ENCODE results near the gene ERBB3.

Gene ERBB3

GRCh38 chr12:56097738-56098137 lies 17.8 kb downstream of the ERBB3 start:
- Histone ChIP-seq H2AK5ac (ENCODE audit: low read depth, low read length) (no peak overlapping the region), H3K4me1 (ENCODE audit: control insufficient read depth in 2 of 2, insufficient read depth in 1 of 2, low read depth in 1 of 2, low read length in 2 of 2) (no peaks in the 10 kb centered on the region), H2BK12ac (ENCODE audit: low read length) (no peak overlapping the region), H2BK15ac (ENCODE audit: low read length) (no peak overlapping the region), H2BK120ac (ENCODE audit: low read depth, low read length) (no peak overlapping the region), H3K9me3 (replicated peaks in 1 of 2; ENCODE audit: control insufficient read depth in 2 of 2, insufficient read depth in 1 of 2, low read depth in 1 of 2, low read length in 2 of 2) (peaks cover 0 to under 1% of the 10 kb centered on the region in 2 donors), H3K4me2 (ENCODE audit: insufficient read depth, low read length, poor library complexity, severe bottlenecking) (no peak overlapping the region), H4K91ac (ENCODE audit: low read depth, low read length, poor library complexity) (no peak overlapping the region), H3K23ac (ENCODE audit: low read depth, low read length, poor library complexity) (no peak overlapping the region), H3K36me3 (replicated peaks in 1 of 2; ENCODE audit: control insufficient read depth in 2 of 2, insufficient read depth in 2 of 2, low read length in 2 of 2) (no peaks in the 10 kb centered on the region), H3K4me3 (ENCODE audit: low read length in 2 of 2) (peak overlapping the region in 1 of 2 donors; percentile 34), H2AFZ (ENCODE audit: low read length) (no peak overlapping the region), H3K27me3 (ENCODE audit: control insufficient read depth in 3 of 3, insufficient read depth in 3 of 3, low read depth in 1 of 3, low read length in 3 of 3) (peaks cover 0 to 18% (median 0%) of the 10 kb centered on the region in 3 experiments), H3K18ac (ENCODE audit: low read length) (no peak overlapping the region), H3K4ac (ENCODE audit: low read length) (no peak overlapping the region), H3K79me1 (ENCODE audit: low read depth, low read length) (no peaks in the 10 kb centered on the region), H2BK5ac (ENCODE audit: low read length) (no peak overlapping the region), H3K9ac (ENCODE audit: low read depth, low read length, poor library complexity) (no peak overlapping the region), H3K14ac (ENCODE audit: low read length) (no peak overlapping the region), H4K8ac (ENCODE audit: low read depth, low read length) (no peak overlapping the region), H3K27ac (replicated peaks; ENCODE audit: low read length) (no peak overlapping the region)
- DNase-seq (ENCODE audit: low spot score) = no peak
- no CpG with 5 or more reads among the region's 6 CpGs for WGBS, 2 donors (ENCODE audit: extremely low coverage in 2 of 2, insufficient read length in 2 of 2, insufficient replicate concordance in 1 of 2)

- Histone ChIP-seq H2BK12ac (ENCODE audit: low read length) (no peak overlapping the region), H2AK5ac (ENCODE audit: low read depth, low read length) (no peak overlapping the region), H3K9me3 (replicated peaks in 1 of 2; ENCODE audit: control insufficient read depth in 2 of 2, insufficient read depth in 1 of 2, low read depth in 1 of 2, low read length in 2 of 2) (no peaks in the 10 kb centered on the region), H3K14ac (ENCODE audit: low read length) (no peak overlapping the region), H3K4ac (ENCODE audit: low read length) (no peak overlapping the region), H4K8ac (ENCODE audit: low read depth, low read length) (no peak overlapping the region), H3K4me1 (ENCODE audit: control insufficient read depth in 2 of 2, insufficient read depth in 1 of 2, low read depth in 1 of 2, low read length in 2 of 2) (peaks cover 0 to 2% of the 10 kb centered on the region in 2 donors), H3K4me2 (ENCODE audit: insufficient read depth, low read length, poor library complexity, severe bottlenecking) (no peak overlapping the region), H4K91ac (ENCODE audit: low read depth, low read length, poor library complexity) (no peak overlapping the region), H2AFZ (ENCODE audit: low read length) (no peak overlapping the region), H3K27ac (replicated peaks; ENCODE audit: low read length) (no peak overlapping the region), H2BK5ac (ENCODE audit: low read length) (no peak overlapping the region), H2BK120ac (ENCODE audit: low read depth, low read length) (no peak overlapping the region), H3K9ac (ENCODE audit: low read depth, low read length, poor library complexity) (no peak overlapping the region), H3K18ac (ENCODE audit: low read length) (no peak overlapping the region), H3K23ac (ENCODE audit: low read depth, low read length, poor library complexity) (no peak overlapping the region), H3K4me3 (ENCODE audit: low read length in 2 of 2) (no peak overlapping the region), H3K36me3 (replicated peaks in 1 of 2; ENCODE audit: control insufficient read depth in 2 of 2, insufficient read depth in 2 of 2, low read length in 2 of 2) (no peaks in the 10 kb centered on the region), H3K79me1 (ENCODE audit: low read depth, low read length) (no peaks in the 10 kb centered on the region), H2BK15ac (ENCODE audit: low read length) (no peak overlapping the region), H3K27me3 (ENCODE audit: control insufficient read depth in 3 of 3, insufficient read depth in 3 of 3, low read depth in 1 of 3, low read length in 3 of 3) (peaks cover 0 to 18% (median 0%) of the 10 kb centered on the region in 3 experiments)
- DNase-seq (ENCODE audit: low spot score) = no peak
- WGBS, 2 donors (ENCODE audit: extremely low coverage in 2 of 2, insufficient read length in 2 of 2, insufficient replicate concordance in 1 of 2) = no CpG with 5 or more reads among the region's 3 CpGs
Measured at GRCh38 chr12:56098592-56098991, 18.6 kb downstream of the ERBB3 start.

GRCh38 chr12:56099787-56100186 lies 19.8 kb downstream of the ERBB3 start:
- H3K27me3 ChIP-seq (ENCODE audit: control insufficient read depth in 3 of 3, insufficient read depth in 3 of 3, low read depth in 1 of 3, low read length in 3 of 3) = peaks cover 0 to 18% (median 0%) of the 10 kb centered on the region in 3 experiments
- no peaks in the 10 kb centered on the region for H3K9me3 ChIP-seq (replicated peaks in 1 of 2; ENCODE audit: control insufficient read depth in 2 of 2, insufficient read depth in 1 of 2, low read depth in 1 of 2, low read length in 2 of 2)
- no peak overlapping the region for H3K27ac ChIP-seq (replicated peaks; ENCODE audit: low read length)
- peaks cover 4% of the 10 kb centered on the region for H3K79me1 ChIP-seq (ENCODE audit: low read depth, low read length)
- no peak overlapping the region for H3K23ac ChIP-seq (ENCODE audit: low read depth, low read length, poor library complexity)
- H3K18ac ChIP-seq (ENCODE audit: low read length) = no peak overlapping the region
- no peaks in the 10 kb centered on the region for H3K36me3 ChIP-seq (replicated peaks in 1 of 2; ENCODE audit: control insufficient read depth in 2 of 2, insufficient read depth in 2 of 2, low read length in 2 of 2)
- no peak overlapping the region for H3K4me2 ChIP-seq (ENCODE audit: insufficient read depth, low read length, poor library complexity, severe bottlenecking)
- H2BK15ac ChIP-seq (ENCODE audit: low read length) = no peak overlapping the region
- no peak overlapping the region for H3K4me3 ChIP-seq (ENCODE audit: low read length in 2 of 2)
- H2AK5ac ChIP-seq (ENCODE audit: low read depth, low read length) = no peak overlapping the region
- no peak overlapping the region for H3K14ac ChIP-seq (ENCODE audit: low read length)
- no peak overlapping the region for H2BK12ac ChIP-seq (ENCODE audit: low read length)
- no peak overlapping the region for H4K91ac ChIP-seq (ENCODE audit: low read depth, low read length, poor library complexity)
- no peak overlapping the region for H3K9ac ChIP-seq (ENCODE audit: low read depth, low read length, poor library complexity)
- no peak for DNase-seq (ENCODE audit: low spot score)
- H3K4me1 ChIP-seq (ENCODE audit: control insufficient read depth in 2 of 2, insufficient read depth in 1 of 2, low read depth in 1 of 2, low read length in 2 of 2) = peaks cover 0 to 2% of the 10 kb centered on the region in 2 donors
- no peak overlapping the region for H3K4ac ChIP-seq (ENCODE audit: low read length)
- H2AFZ ChIP-seq (ENCODE audit: low read length) = no peak overlapping the region
- H2BK5ac ChIP-seq (ENCODE audit: low read length) = no peak overlapping the region
- WGBS, 2 donors (ENCODE audit: extremely low coverage in 2 of 2, insufficient read length in 2 of 2, insufficient replicate concordance in 1 of 2) = no CpG with 5 or more reads among the region's 4 CpGs
- no peak overlapping the region for H2BK120ac ChIP-seq (ENCODE audit: low read depth, low read length)
- no peak overlapping the region for H4K8ac ChIP-seq (ENCODE audit: low read depth, low read length)

GRCh38 chr12:56101045-56101444 lies 21.1 kb downstream of the ERBB3 start:
- H4K91ac ChIP-seq (ENCODE audit: low read depth, low read length, poor library complexity) = peak overlapping the region; percentile 28
- H3K4ac ChIP-seq (ENCODE audit: low read length) = no peak overlapping the region
- no peak overlapping the region for H3K9ac ChIP-seq (ENCODE audit: low read depth, low read length, poor library complexity)
- peaks cover 8% of the 10 kb centered on the region for H3K79me1 ChIP-seq (ENCODE audit: low read depth, low read length)
- H2BK5ac ChIP-seq (ENCODE audit: low read length) = no peak overlapping the region
- H2AK5ac ChIP-seq (ENCODE audit: low read depth, low read length) = no peak overlapping the region
- H2BK15ac ChIP-seq (ENCODE audit: low read length) = no peak overlapping the region
- H3K4me1 ChIP-seq (ENCODE audit: control insufficient read depth in 2 of 2, insufficient read depth in 1 of 2, low read depth in 1 of 2, low read length in 2 of 2) = peaks cover 3 to 9% of the 10 kb centered on the region in 2 donors
- H3K36me3 ChIP-seq (replicated peaks in 1 of 2; ENCODE audit: control insufficient read depth in 2 of 2, insufficient read depth in 2 of 2, low read length in 2 of 2) = peaks cover 0 to 8% of the 10 kb centered on the region in 2 donors
- H3K14ac ChIP-seq (ENCODE audit: low read length) = no peak overlapping the region
- no peaks in the 10 kb centered on the region for H3K9me3 ChIP-seq (replicated peaks in 1 of 2; ENCODE audit: control insufficient read depth in 2 of 2, insufficient read depth in 1 of 2, low read depth in 1 of 2, low read length in 2 of 2)
- H4K8ac ChIP-seq (ENCODE audit: low read depth, low read length) = no peak overlapping the region
- no peak for DNase-seq (ENCODE audit: low spot score)
- no peak overlapping the region for H2AFZ ChIP-seq (ENCODE audit: low read length)
- no CpG with 5 or more reads among the region's 14 CpGs for WGBS, 2 donors (ENCODE audit: extremely low coverage in 2 of 2, insufficient read length in 2 of 2, insufficient replicate concordance in 1 of 2)
- no peak overlapping the region for H2BK12ac ChIP-seq (ENCODE audit: low read length)
- no peak overlapping the region for H3K18ac ChIP-seq (ENCODE audit: low read length)
- peaks cover 0 to 12% (median 0%) of the 10 kb centered on the region in 3 experiments for H3K27me3 ChIP-seq (ENCODE audit: control insufficient read depth in 3 of 3, insufficient read depth in 3 of 3, low read depth in 1 of 3, low read length in 3 of 3)
- H3K27ac ChIP-seq (replicated peaks; ENCODE audit: low read length) = no peak overlapping the region
- no peak overlapping the region for H3K4me2 ChIP-seq (ENCODE audit: insufficient read depth, low read length, poor library complexity, severe bottlenecking)
- H3K23ac ChIP-seq (ENCODE audit: low read depth, low read length, poor library complexity) = no peak overlapping the region
- no peak overlapping the region for H3K4me3 ChIP-seq (ENCODE audit: low read length in 2 of 2)
- H2BK120ac ChIP-seq (ENCODE audit: low read depth, low read length) = no peak overlapping the region

All from neuronal stem cell (in vitro differentiated cells).